Progenitor cell of endocrine pancreas (in vitro differentiated cells): ENCODE results near the gene GSG1L. TPM values are rescaled to one million over a fixed set of nuclear protein-coding genes. Genes with fewer than 3 reads are reported as not detected.

Experiments used
- DNase-seq: peaks from one replicate; pipeline ENCODE4 v3.0.0; 2021; ENCODE audit warnings: low spot score; ENCODE audit not compliant: unreplicated experiment
- H3K27ac Mint-ChIP-seq: 2 replicates; pipeline ENCODE4 v1.8.0; 2021; ENCODE audit warnings: mild to moderate bottlenecking, moderate library complexity, mixed read lengths
- H3K27me3 Mint-ChIP-seq: 2 replicates; pipeline ENCODE4 v1.8.0; 2021; ENCODE audit warnings: mixed read lengths
- H3K36me3 Mint-ChIP-seq: 2 replicates; pipeline ENCODE4 v1.8.0; 2022; ENCODE audit warnings: mixed read lengths; ENCODE audit not compliant: insufficient read depth
- H3K4me1 Mint-ChIP-seq: 2 replicates; pipeline ENCODE4 v1.8.0; 2021; ENCODE audit warnings: low read depth, mixed read lengths
- H3K4me3 Mint-ChIP-seq: 2 replicates; pipeline ENCODE4 v1.8.0; 2021; ENCODE audit warnings: low read depth, mild to moderate bottlenecking, moderate library complexity, mixed read lengths
- H3K9me3 Mint-ChIP-seq: 2 replicates; pipeline ENCODE4 v1.8.0; 2021; ENCODE audit warnings: low read depth, mixed read lengths
- total RNA-seq: library from RNA; stranded (reverse); gene quantifications from 2 replicates; pipeline ENCODE4 v1.2.1, GENCODE V29; 2021
- TF ChIP-seq, protein P1 (sequence below): fragments of 200-600 bp; sonication (generic); IDR thresholded peaks from one replicate; pipeline ENCODE4 v1.5.0; 2021; ENCODE audit warnings: antibody characterized with exemption, mild to moderate bottlenecking; ENCODE audit not compliant: unreplicated experiment

The GSG1L gene
- total RNA-seq, 1 donor from 2014 or later, result 0.17 TPM

DNA sequence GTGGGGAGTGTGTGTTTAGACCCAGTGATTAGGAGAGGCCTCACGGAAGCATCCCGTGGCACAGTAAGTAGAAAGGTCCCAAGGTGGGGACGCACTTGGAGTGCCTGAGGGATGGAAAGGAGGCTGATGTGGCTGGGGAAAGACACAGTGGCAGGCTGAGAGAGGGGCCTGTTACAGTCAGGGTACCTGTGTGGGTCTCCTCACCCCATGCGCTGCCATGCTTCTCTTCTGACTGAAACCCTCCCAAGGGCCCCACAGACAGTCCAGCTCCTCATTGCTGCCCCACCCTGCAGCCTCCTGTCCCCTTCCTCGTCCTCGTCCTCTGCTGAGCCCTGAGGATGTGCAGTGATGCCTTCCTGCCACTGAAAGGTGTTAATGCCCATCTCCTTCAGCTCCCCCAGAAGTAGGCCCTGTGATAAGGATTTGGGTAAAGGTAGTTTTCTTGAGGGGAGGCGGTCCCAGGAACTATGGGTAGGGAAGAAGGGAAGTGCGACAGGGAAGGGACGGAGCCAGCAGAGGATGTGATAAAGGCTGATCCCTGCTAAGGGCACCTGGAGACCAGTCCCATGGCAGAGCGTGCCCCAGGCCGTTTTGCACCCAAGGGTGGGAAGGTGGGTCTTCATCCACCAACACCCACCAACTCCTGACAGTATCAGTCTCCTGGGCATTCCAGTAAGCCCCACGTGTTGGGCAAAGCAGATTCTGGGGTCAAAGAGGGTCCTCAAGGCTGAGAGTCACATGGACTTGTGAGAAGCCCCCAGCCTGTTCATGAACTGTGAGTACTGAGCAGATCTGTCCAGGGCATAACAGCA lies 237.2 kb downstream of the GSG1L start:
- no peak overlapping the region for H3K27ac Mint-ChIP-seq

DNA sequence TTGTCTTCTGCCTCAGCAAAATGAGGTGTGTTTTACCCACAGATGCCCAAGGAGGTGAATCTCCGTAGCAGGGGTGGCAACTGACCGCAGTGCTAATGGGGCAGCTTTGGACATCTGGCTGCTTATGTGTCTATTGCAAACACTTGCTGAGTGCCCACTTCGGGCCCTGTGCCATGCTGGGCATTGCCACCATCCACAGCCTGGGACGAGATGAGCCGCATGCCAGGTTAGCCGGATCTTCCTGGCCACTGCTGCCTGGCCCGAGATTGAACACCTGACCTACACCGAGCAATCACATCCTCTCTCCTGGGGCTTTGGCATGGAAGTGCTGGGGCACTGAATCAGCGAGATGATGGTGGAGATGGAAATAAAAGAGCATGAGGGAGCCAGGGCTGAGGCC lies 238.7 kb downstream of the GSG1L start:
- TF ChIP-seq, protein P1, sequence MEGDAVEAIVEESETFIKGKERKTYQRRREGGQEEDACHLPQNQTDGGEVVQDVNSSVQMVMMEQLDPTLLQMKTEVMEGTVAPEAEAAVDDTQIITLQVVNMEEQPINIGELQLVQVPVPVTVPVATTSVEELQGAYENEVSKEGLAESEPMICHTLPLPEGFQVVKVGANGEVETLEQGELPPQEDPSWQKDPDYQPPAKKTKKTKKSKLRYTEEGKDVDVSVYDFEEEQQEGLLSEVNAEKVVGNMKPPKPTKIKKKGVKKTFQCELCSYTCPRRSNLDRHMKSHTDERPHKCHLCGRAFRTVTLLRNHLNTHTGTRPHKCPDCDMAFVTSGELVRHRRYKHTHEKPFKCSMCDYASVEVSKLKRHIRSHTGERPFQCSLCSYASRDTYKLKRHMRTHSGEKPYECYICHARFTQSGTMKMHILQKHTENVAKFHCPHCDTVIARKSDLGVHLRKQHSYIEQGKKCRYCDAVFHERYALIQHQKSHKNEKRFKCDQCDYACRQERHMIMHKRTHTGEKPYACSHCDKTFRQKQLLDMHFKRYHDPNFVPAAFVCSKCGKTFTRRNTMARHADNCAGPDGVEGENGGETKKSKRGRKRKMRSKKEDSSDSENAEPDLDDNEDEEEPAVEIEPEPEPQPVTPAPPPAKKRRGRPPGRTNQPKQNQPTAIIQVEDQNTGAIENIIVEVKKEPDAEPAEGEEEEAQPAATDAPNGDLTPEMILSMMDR, result no peak
- no peaks in the 10 kb centered on the region for H3K9me3 Mint-ChIP-seq
- H3K27me3 Mint-ChIP-seq, result peaks cover 18% of the 10 kb centered on the region
- DNase-seq, result no peak
- no peak overlapping the region for H3K4me3 Mint-ChIP-seq
- no peak overlapping the region for H3K27ac Mint-ChIP-seq
- H3K36me3 Mint-ChIP-seq, result no peaks in the 10 kb centered on the region
- H3K4me1 Mint-ChIP-seq, result peaks cover 10% of the 10 kb centered on the region

More for the DNA sequence above, 237.2 kb downstream of the GSG1L start:
- no peak for DNase-seq
- Mint-ChIP-seq H3K4me1 (peaks cover 10% of the 10 kb centered on the region), H3K9me3 (peaks cover 8% of the 10 kb centered on the region), H3K27me3 (peaks cover 12% of the 10 kb centered on the region), H3K4me3 (no peak overlapping the region), H3K36me3 (no peaks in the 10 kb centered on the region)
- TF ChIP-seq, protein P1, result no peak

DNA sequence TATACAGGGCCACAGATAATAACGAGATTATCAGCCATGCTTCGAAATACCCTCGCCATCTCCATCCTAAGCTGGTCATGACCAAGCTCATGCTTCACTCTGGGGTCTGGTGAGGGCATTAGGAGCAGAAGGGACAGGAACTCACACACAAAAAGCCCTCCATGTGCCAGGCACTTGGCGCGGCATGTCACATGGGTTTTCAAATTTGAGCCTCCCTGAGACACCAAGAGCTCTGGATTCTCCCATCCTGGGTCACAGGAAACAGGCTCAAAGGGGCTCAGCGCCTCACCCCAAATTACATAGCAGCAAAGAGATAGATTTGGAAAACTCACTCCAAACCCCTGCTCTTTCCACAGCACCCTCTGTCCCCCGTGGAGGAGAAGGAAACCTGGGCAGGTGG lies 239.5 kb downstream of the GSG1L start:
- no peak overlapping the region for H3K4me3 Mint-ChIP-seq
- TF ChIP-seq, protein P1, result no peak
- no peaks in the 10 kb centered on the region for H3K36me3 Mint-ChIP-seq
- no peak for DNase-seq
- no peak overlapping the region for H3K27ac Mint-ChIP-seq
- peaks cover 22% of the 10 kb centered on the region for H3K27me3 Mint-ChIP-seq
- H3K9me3 Mint-ChIP-seq, result no peaks in the 10 kb centered on the region
- H3K4me1 Mint-ChIP-seq, result peaks cover 10% of the 10 kb centered on the region

DNA sequence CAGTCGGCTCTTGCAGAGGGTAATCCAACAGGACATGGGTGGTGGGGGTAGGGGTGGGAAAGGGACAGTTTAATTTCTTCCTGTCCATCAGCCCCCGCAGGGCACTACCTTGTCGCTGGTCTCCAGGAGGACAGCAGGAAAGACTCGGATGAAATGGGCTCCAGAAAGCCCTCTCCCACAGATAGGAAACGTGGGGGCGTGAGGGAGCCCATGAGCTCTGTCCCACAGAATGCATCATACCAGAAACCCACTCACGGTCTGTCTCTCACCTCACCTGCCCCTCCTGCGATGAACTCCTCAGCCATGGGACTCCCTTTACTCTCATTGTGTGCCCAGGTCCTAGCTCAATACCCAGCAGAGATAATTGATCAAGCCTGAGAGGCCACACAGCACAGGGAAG lies 240.1 kb downstream of the GSG1L start:
- H3K27me3 Mint-ChIP-seq, result peaks cover 18% of the 10 kb centered on the region
- TF ChIP-seq, protein P1, result no peak
- no peaks in the 10 kb centered on the region for H3K9me3 Mint-ChIP-seq
- H3K4me3 Mint-ChIP-seq, result no peak overlapping the region
- H3K36me3 Mint-ChIP-seq, result no peaks in the 10 kb centered on the region
- H3K27ac Mint-ChIP-seq, result no peak overlapping the region
- DNase-seq, result no peak
- H3K4me1 Mint-ChIP-seq, result peaks cover 10% of the 10 kb centered on the region

DNA sequence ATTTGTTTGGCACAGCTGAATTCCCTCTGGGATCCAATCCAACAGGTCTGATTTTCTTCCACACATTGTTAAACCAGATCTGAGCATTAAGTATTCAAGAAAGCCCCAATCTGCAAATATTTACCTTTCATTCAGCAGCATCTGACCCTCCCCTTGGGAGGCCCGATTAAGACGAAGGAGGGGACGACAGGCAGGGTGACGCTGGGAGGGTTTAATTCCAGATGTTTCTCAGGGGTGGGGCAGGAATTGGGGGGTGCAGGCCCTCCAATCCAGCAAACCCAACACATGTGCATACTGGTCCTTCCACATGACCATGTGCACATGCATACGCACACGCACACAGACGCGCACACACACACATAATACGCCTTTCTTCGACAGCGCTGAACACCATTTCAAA lies 240.5 kb downstream of the GSG1L start:
- TF ChIP-seq, protein P1, result no peak
- Mint-ChIP-seq H3K27ac (peak overlapping the region; percentile 97), H3K27me3 (peaks cover 21% of the 10 kb centered on the region), H3K9me3 (no peaks in the 10 kb centered on the region), H3K4me1 (peaks cover 10% of the 10 kb centered on the region), H3K36me3 (no peaks in the 10 kb centered on the region), H3K4me3 (no peak overlapping the region)
- no peak for DNase-seq
